Measurements from ENCODE around the gene LNP1. TPM values are rescaled to one million over a fixed set of nuclear protein-coding genes. Genes with fewer than 3 reads are reported as not detected.

Gene LNP1
- total and polyA plus RNA-seq, 10 of the 15 experiments (the other 5 are each of a cell fraction or from before 2014, with no cell fraction given), result 2.1 to 4.2 (median 2.7) TPM

- ChIA-PET RAD21 (ENCODE audit: unreplicated experiment) (interaction anchor here (0.8 kb wide), 1 partner anchor 273 kb away, joined by 3 read pairs; no protein-coding TSS in a partner anchor), SMC1A (ENCODE audit: uncharacterized antibody, unreplicated experiment) (no interaction called here), POLR2A (interaction anchor here (0.7 kb wide), 1 partner anchor 72 kb away, joined by 4 read pairs; no protein-coding TSS in a partner anchor), CTCF (no interaction called here)
- Histone ChIP-seq H3K9ac (ENCODE audit: control insufficient read depth, insufficient read depth, low read length) (no peak overlapping the region), H4K20me1 (ENCODE audit: control insufficient read depth, insufficient read depth) (no peaks in the 10 kb centered on the region), H3K27ac (ENCODE audit: control insufficient read depth, insufficient read depth) (no peak overlapping the region), H3K79me2 (ENCODE audit: control insufficient read depth, insufficient read depth, low read length) (no peaks in the 10 kb centered on the region), H3K4me2 (ENCODE audit: control insufficient read depth, insufficient read depth) (no peak overlapping the region), H3K4me1 (ENCODE audit: control insufficient read depth, insufficient read depth, low read length) (no peaks in the 10 kb centered on the region), H3K9me3 (replicated peaks; ENCODE audit: control insufficient read depth, insufficient read depth, low read length) (no peaks in the 10 kb centered on the region), H3K4me3 (no peak overlapping the region), H3K36me3 (ENCODE audit: control insufficient read depth in 2 of 2, insufficient read depth in 2 of 2, low read length in 1 of 2) (no peaks in the 10 kb centered on the region), H2AFZ (ENCODE audit: control insufficient read depth, low read depth, low read length) (no peak overlapping the region), H3K27me3 (replicated peaks in 1 of 2; ENCODE audit: control insufficient read depth in 2 of 2, insufficient read depth in 2 of 2, low read length in 1 of 2) (no peaks in the 10 kb centered on the region)
- FAIRE-seq (no peak), ATAC-seq (no peak), DNase-seq (ENCODE audit: low read depth, low spot score) (no peak)
- BruUV-seq (replicated peaks), result no TSS peak
- intact Hi-C loops (cut with micrococcal nuclease; ENCODE audit: unreplicated experiment), result no loop called here
- in situ Hi-C loops (cut with MboI), result no loop called here
- 50% methylated on average over 2 of the region's 2 CpGs for WGBS (ENCODE audit: insufficient coverage, insufficient replicate concordance, low lambda C conversion rate, missing lambda C conversion rate)
- TF ChIP-seq, protein P1, sequence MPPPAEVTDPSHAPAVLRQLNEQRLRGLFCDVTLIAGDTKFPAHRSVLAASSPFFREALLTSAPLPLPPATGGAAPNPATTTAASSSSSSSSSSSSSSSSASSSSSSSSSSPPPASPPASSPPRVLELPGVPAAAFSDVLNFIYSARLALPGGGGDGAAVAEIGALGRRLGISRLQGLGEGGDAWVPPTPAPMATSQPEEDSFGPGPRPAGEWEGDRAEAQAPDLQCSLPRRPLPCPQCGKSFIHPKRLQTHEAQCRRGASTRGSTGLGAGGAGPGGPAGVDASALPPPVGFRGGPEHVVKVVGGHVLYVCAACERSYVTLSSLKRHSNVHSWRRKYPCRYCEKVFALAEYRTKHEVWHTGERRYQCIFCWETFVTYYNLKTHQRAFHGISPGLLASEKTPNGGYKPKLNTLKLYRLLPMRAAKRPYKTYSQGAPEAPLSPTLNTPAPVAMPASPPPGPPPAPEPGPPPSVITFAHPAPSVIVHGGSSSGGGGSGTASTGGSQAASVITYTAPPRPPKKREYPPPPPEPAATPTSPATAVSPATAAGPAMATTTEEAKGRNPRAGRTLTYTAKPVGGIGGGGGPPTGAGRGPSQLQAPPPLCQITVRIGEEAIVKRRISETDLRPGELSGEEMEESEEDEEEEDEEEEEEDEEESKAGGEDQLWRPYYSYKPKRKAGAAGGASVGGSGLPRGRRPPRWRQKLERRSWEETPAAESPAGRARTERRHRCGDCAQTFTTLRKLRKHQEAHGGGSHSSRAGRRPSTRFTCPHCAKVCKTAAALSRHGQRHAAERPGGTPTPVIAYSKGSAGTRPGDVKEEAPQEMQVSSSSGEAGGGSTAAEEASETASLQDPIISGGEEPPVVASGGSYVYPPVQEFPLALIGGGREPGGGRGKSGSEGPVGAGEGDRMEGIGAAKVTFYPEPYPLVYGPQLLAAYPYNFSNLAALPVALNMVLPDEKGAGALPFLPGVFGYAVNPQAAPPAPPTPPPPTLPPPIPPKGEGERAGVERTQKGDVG (CRISPR knock-in tag; IDR thresholded peaks at IDR 0.05), result no peak
- TF ChIP-seq, protein P2, sequence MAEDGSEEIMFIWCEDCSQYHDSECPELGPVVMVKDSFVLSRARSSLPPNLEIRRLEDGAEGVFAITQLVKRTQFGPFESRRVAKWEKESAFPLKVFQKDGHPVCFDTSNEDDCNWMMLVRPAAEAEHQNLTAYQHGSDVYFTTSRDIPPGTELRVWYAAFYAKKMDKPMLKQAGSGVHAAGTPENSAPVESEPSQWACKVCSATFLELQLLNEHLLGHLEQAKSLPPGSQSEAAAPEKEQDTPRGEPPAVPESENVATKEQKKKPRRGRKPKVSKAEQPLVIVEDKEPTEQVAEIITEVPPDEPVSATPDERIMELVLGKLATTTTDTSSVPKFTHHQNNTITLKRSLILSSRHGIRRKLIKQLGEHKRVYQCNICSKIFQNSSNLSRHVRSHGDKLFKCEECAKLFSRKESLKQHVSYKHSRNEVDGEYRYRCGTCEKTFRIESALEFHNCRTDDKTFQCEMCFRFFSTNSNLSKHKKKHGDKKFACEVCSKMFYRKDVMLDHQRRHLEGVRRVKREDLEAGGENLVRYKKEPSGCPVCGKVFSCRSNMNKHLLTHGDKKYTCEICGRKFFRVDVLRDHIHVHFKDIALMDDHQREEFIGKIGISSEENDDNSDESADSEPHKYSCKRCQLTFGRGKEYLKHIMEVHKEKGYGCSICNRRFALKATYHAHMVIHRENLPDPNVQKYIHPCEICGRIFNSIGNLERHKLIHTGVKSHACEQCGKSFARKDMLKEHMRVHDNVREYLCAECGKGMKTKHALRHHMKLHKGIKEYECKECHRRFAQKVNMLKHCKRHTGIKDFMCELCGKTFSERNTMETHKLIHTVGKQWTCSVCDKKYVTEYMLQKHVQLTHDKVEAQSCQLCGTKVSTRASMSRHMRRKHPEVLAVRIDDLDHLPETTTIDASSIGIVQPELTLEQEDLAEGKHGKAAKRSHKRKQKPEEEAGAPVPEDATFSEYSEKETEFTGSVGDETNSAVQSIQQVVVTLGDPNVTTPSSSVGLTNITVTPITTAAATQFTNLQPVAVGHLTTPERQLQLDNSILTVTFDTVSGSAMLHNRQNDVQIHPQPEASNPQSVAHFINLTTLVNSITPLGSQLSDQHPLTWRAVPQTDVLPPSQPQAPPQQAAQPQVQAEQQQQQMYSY (CRISPR knock-in tag; IDR thresholded peaks at IDR 0.05), result no peak
- TF ChIP-seq CBX5 (IDR thresholded peaks at IDR 0.05; ENCODE audit: low read depth) (no peak), MXI1 (IDR thresholded peaks at IDR 0.05; ENCODE audit: low read depth, low read length) (no peak), PML (IDR thresholded peaks at IDR 0.05; ENCODE audit: low read length) (no peak), ESRRA (IDR thresholded peaks at IDR 0.05; ENCODE audit: low read length) (no peak), NR2F1 (conservative IDR thresholded peaks at IDR 0.05) (no peak), WRNIP1 (IDR thresholded peaks at IDR 0.05; ENCODE audit: borderline replicate concordance, low read depth, low read length) (no peak), CBFB (IDR thresholded peaks at IDR 0.05; ENCODE audit: low read depth) (no peak)
- TF ChIP-seq, protein P3, sequence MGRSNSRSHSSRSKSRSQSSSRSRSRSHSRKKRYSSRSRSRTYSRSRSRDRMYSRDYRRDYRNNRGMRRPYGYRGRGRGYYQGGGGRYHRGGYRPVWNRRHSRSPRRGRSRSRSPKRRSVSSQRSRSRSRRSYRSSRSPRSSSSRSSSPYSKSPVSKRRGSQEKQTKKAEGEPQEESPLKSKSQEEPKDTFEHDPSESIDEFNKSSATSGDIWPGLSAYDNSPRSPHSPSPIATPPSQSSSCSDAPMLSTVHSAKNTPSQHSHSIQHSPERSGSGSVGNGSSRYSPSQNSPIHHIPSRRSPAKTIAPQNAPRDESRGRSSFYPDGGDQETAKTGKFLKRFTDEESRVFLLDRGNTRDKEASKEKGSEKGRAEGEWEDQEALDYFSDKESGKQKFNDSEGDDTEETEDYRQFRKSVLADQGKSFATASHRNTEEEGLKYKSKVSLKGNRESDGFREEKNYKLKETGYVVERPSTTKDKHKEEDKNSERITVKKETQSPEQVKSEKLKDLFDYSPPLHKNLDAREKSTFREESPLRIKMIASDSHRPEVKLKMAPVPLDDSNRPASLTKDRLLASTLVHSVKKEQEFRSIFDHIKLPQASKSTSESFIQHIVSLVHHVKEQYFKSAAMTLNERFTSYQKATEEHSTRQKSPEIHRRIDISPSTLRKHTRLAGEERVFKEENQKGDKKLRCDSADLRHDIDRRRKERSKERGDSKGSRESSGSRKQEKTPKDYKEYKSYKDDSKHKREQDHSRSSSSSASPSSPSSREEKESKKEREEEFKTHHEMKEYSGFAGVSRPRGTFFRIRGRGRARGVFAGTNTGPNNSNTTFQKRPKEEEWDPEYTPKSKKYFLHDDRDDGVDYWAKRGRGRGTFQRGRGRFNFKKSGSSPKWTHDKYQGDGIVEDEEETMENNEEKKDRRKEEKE (IDR thresholded peaks at IDR 0.05), result no peak
Observed at GRCh38 chr3:100427699-100428098, 26.4 kb downstream of the LNP1 start.
